ENCODE results near the gene HADHB.

HADHB gene

DNA sequence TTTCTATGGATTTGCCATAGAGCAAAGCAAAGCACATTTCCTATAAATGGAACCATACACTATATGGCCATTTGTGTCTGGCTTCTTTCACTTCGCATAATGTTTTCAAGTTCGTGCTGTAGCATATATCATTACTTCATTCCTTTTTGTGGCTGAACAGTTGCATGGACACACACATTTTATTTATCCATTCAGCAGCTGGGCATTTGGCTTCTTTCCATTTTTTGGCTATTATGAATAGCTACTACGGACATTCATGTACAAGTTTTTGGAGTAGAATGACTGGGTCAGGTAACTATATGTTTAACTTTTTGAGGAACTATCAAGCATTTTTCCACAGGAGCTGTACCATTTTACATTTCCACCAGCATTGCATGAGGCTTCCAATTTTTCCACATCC, 90.5 kb downstream of the HADHB start:
- Histone ChIP-seq H3F3A (ENCODE audit: insufficient read depth, low read length) (no peaks in the 10 kb centered on the region), H3K9me3 (ENCODE audit: low read length) (no peaks in the 10 kb centered on the region), H3K36me3 (ENCODE audit: insufficient read depth, low read length) (no peaks in the 10 kb centered on the region), H4K20me1 (ENCODE audit: insufficient read depth, low read length) (no peaks in the 10 kb centered on the region), H3K9ac (ENCODE audit: low read length) (no peak overlapping the region), H2AFZ (ENCODE audit: low read length) (no peak overlapping the region), H3K27me3 (ENCODE audit: insufficient read depth, low read length) (no peaks in the 10 kb centered on the region; the same call in 1 of the 2 replicates), H3K4me3 (ENCODE audit: low read depth, low read length, poor library complexity, severe bottlenecking) (no peak overlapping the region), H3K79me2 (ENCODE audit: insufficient read depth, low read length) (no peaks in the 10 kb centered on the region), H3K4me1 (ENCODE audit: insufficient read depth, low read length, severe bottlenecking) (no peaks in the 10 kb centered on the region), H3K27ac (ENCODE audit: low read depth, low read length, poor library complexity, severe bottlenecking) (no peak overlapping the region), H3K4me2 (ENCODE audit: low read length) (no peak overlapping the region), H3K9me2 (ENCODE audit: low read depth, low read length) (no peaks in the 10 kb centered on the region)
- TF ChIP-seq, protein P1, sequence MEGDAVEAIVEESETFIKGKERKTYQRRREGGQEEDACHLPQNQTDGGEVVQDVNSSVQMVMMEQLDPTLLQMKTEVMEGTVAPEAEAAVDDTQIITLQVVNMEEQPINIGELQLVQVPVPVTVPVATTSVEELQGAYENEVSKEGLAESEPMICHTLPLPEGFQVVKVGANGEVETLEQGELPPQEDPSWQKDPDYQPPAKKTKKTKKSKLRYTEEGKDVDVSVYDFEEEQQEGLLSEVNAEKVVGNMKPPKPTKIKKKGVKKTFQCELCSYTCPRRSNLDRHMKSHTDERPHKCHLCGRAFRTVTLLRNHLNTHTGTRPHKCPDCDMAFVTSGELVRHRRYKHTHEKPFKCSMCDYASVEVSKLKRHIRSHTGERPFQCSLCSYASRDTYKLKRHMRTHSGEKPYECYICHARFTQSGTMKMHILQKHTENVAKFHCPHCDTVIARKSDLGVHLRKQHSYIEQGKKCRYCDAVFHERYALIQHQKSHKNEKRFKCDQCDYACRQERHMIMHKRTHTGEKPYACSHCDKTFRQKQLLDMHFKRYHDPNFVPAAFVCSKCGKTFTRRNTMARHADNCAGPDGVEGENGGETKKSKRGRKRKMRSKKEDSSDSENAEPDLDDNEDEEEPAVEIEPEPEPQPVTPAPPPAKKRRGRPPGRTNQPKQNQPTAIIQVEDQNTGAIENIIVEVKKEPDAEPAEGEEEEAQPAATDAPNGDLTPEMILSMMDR (IDR thresholded peaks at IDR 0.05; ENCODE audit: low read length), result no peak
- TF ChIP-seq EZH2 (IDR thresholded peaks at IDR 0.05; ENCODE audit: borderline replicate concordance, low read length), result no peak

DNA sequence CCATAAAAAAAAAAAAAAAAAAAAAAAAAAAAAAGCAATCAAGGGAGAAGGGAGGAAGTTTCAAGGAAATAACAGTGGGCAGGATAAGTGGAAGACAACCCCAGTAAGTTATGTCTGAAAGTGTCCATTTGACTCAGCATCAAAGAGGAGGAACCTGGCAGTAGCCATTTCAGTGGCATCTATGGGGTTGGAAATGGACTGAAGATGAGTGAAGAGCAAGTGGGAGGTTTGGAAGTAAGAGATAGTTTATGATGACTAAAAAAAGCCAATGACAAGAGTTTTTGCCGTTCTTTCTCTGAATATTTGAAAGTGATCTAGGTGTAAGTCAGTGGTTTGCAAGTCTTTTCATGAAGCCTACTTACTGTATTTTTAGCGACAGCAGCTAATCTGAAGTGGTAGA, 92.0 kb downstream of the HADHB start:
- Histone ChIP-seq H3K27ac (ENCODE audit: low read depth, low read length, poor library complexity, severe bottlenecking) (no peak overlapping the region), H3K36me3 (ENCODE audit: insufficient read depth, low read length) (no peaks in the 10 kb centered on the region), H3K4me3 (ENCODE audit: low read depth, low read length, poor library complexity, severe bottlenecking) (no peak overlapping the region), H2AFZ (ENCODE audit: low read length) (no peak overlapping the region), H3K4me1 (ENCODE audit: insufficient read depth, low read length, severe bottlenecking) (no peaks in the 10 kb centered on the region), H3K9me3 (ENCODE audit: low read length) (no peaks in the 10 kb centered on the region), H3K4me2 (ENCODE audit: low read length) (no peak overlapping the region), H3K79me2 (ENCODE audit: insufficient read depth, low read length) (no peaks in the 10 kb centered on the region), H3K9me2 (ENCODE audit: low read depth, low read length) (no peaks in the 10 kb centered on the region), H3K27me3 (ENCODE audit: insufficient read depth, low read length) (no peaks in the 10 kb centered on the region; the same call in 1 of the 2 replicates), H4K20me1 (ENCODE audit: insufficient read depth, low read length) (no peaks in the 10 kb centered on the region), H3K9ac (ENCODE audit: low read length) (no peak overlapping the region), H3F3A (ENCODE audit: insufficient read depth, low read length) (no peaks in the 10 kb centered on the region)
- TF ChIP-seq, protein P1 (IDR thresholded peaks at IDR 0.05; ENCODE audit: low read length), result no peak
- TF ChIP-seq EZH2 (IDR thresholded peaks at IDR 0.05; ENCODE audit: borderline replicate concordance, low read length), result no peak

DNA sequence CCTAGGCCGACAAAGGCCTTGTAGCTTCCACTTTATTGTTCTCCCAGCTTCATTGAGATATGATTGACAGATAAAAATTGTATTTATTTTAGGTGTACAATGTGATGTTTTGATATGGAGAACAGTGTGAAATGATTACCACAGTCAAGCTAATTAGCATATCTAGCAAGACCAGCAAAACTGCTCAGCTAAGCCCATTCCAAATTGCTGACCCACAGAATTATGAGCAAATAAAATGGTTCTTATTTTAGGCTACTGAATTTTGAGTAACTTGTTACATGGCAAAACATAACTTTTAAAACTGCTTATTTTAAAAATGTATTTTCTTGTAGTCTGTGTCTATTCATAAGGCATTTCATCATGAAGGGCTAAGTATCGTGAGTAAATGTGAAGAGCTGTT, 92.6 kb downstream of the HADHB start:
- Histone ChIP-seq H3K4me2 (ENCODE audit: low read length) (no peak overlapping the region), H3K4me1 (ENCODE audit: insufficient read depth, low read length, severe bottlenecking) (no peaks in the 10 kb centered on the region), H3K27ac (ENCODE audit: low read depth, low read length, poor library complexity, severe bottlenecking) (no peak overlapping the region), H3K4me3 (ENCODE audit: low read depth, low read length, poor library complexity, severe bottlenecking) (no peak overlapping the region), H3K79me2 (ENCODE audit: insufficient read depth, low read length) (no peaks in the 10 kb centered on the region), H2AFZ (ENCODE audit: low read length) (no peak overlapping the region), H3K9me3 (ENCODE audit: low read length) (no peaks in the 10 kb centered on the region), H4K20me1 (ENCODE audit: insufficient read depth, low read length) (no peaks in the 10 kb centered on the region), H3F3A (ENCODE audit: insufficient read depth, low read length) (no peaks in the 10 kb centered on the region), H3K9me2 (ENCODE audit: low read depth, low read length) (no peaks in the 10 kb centered on the region), H3K36me3 (ENCODE audit: insufficient read depth, low read length) (no peaks in the 10 kb centered on the region), H3K9ac (ENCODE audit: low read length) (no peak overlapping the region), H3K27me3 (ENCODE audit: insufficient read depth, low read length) (no peaks in the 10 kb centered on the region; the same call in 1 of the 2 replicates)
- TF ChIP-seq, protein P1 (IDR thresholded peaks at IDR 0.05; ENCODE audit: low read length), result no peak
- no peak for TF ChIP-seq EZH2 (IDR thresholded peaks at IDR 0.05; ENCODE audit: borderline replicate concordance, low read length)

All from OCI-LY1 (cell line).